BE2C (cell line): ENCODE measurements around the gene GRK2.

ENCODE experiments used
- DNase-seq: peaks from one replicate; pipeline ENCODE4 v3.0.0-alpha.2; 2020
- H3K27me3 ChIP-seq: fragments of 250-450 bp; sonication (Bioruptor Pico); 2 replicates; pipeline ENCODE4 v1.5.1; 2020; ENCODE audit warnings: mild to moderate bottlenecking
- H3K36me3 ChIP-seq: fragments of 250-450 bp; sonication (Bioruptor Pico); 2 replicates; pipeline ENCODE4 v1.5.1; 2020; ENCODE audit warnings: mild to moderate bottlenecking
- H3K4me1 ChIP-seq: fragments of 250-450 bp; sonication (Bioruptor Pico); 2 replicates; pipeline ENCODE4 v1.5.1; 2020
- H3K4me3 ChIP-seq: 2 replicates; pipeline ENCODE4 v1.5.1; 2011; ENCODE audit warnings: low read depth, low read length
- H3K9me3 ChIP-seq: fragments of 250-450 bp; sonication (Bioruptor Pico); 2 replicates; pipeline ENCODE4 v1.5.1; 2020
- TF ChIP-seq, protein P1 (sequence below): IDR thresholded peaks from 2 replicates; pipeline ENCODE4 v1.5.1; 2012; ENCODE audit warnings: mild to moderate bottlenecking, low read depth, low read length

Gene GRK2

DNA sequence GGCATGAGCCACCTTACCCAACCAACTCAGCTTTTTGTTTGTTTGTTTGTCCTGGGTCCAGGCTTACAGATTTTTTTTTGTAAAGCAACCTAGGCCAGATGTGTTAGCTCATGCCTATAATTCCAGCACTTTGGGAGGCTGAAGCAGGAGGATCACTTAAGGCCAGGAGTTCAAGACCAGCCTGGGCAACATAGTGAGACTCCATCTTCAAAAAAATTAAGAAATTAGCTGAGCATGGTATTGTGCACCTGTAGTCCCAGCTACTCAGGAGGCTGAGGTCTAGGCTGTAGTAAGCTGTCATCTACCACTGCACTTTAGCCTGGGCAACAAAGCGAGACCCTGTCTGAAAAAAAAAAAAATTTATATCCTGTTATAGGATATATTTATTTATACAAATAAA, 28.7 kb upstream of the GRK2 start:
- TF ChIP-seq, protein P1, sequence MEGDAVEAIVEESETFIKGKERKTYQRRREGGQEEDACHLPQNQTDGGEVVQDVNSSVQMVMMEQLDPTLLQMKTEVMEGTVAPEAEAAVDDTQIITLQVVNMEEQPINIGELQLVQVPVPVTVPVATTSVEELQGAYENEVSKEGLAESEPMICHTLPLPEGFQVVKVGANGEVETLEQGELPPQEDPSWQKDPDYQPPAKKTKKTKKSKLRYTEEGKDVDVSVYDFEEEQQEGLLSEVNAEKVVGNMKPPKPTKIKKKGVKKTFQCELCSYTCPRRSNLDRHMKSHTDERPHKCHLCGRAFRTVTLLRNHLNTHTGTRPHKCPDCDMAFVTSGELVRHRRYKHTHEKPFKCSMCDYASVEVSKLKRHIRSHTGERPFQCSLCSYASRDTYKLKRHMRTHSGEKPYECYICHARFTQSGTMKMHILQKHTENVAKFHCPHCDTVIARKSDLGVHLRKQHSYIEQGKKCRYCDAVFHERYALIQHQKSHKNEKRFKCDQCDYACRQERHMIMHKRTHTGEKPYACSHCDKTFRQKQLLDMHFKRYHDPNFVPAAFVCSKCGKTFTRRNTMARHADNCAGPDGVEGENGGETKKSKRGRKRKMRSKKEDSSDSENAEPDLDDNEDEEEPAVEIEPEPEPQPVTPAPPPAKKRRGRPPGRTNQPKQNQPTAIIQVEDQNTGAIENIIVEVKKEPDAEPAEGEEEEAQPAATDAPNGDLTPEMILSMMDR, result no peak
- DNase-seq, result no peak
- H3K4me1 ChIP-seq, result peaks cover 7% of the 10 kb centered on the region
- H3K36me3 ChIP-seq, result peaks cover 13% of the 10 kb centered on the region
- no peak overlapping the region for H3K4me3 ChIP-seq
- no peaks in the 10 kb centered on the region for H3K27me3 ChIP-seq
- H3K9me3 ChIP-seq, result no peaks in the 10 kb centered on the region

DNA sequence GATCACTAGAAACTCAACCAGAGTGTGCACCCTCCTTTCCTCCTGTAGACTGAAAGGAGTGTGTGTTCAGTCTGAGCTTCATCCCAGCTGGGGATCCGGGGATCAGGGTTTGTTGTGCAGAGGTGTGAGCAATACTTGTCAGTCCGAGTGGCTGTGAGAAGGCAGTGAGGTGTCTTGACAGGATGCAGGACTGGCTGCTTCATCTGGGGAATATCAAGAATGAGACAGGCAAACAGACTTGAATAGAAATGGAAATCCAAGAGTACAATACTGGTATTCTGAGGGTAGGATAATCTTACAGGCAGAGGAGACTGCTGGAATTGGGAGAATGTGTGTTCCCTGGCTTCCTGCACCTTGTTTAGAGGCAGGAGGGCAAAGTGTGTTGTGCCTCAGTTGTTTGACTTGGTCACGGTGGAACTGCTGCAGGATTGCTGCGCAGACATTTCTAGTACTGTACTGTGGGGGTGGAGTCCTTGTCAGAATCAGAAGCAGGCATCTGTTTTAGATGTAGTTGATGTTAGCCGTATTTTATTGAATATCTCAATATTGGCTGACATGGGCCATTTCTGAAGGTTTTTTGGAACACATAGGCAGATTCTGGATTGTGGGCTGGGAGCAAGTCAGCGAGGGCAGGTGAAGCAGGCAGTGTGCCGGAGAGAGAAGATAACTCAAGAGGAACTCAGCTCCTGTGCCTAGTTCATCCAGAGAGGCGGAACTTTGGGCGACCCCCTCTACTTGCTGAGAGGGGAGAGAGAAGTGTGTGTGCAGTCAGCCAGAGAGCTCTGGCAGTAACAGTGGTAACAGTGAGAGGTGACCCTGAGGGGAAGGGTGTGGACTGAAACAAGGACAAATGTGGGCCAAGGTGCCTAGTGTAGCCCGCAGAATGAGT, 27.1 kb upstream of the GRK2 start:
- no peaks in the 10 kb centered on the region for H3K27me3 ChIP-seq
- H3K36me3 ChIP-seq, result peaks cover 22% of the 10 kb centered on the region
- no peak for DNase-seq
- H3K9me3 ChIP-seq, result no peaks in the 10 kb centered on the region
- TF ChIP-seq, protein P1, result no peak
- peaks cover 9% of the 10 kb centered on the region for H3K4me1 ChIP-seq
- H3K4me3 ChIP-seq, result peak overlapping the region; percentile 47

DNA sequence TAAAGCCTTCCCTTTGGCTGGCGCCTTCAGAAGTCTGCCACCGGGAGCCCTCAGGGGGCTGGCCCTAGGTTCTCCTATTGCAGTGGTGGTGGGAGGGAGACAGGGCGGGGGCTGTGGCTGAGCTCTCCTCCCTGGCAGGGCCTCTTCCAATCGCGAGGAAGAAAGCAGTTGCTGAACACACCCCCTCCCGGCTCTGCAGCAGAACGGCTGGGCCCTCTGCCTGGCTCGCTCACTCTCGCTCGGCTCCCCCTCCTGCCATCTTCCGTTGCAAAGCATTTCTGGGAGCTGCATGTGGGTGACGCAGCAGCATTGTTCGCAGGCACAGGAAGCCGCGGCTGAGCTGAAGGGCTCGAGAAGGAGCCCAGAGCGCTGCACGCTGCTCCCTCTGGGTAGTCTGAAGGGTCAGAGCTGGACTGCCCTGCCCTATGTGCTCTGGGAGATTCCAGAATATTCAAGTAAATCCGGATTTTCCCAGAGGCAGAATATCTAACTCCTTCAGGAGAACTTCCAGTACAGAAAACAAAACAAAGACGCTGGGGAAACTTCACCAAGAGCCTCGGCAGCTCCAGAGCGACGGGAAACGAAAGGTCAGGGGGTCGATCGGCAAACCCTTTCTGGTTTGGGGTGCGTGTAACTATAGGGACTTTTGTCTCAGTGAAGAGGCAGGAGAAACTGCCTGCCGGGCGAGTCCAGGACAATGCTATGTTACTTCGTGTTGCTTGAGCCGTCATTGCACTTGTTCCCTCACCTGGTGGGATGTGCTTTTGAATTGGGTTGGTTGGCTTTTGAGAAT, 26.3 kb upstream of the GRK2 start:
- H3K9me3 ChIP-seq, result no peaks in the 10 kb centered on the region
- H3K36me3 ChIP-seq, result peaks cover 31% of the 10 kb centered on the region
- TF ChIP-seq, protein P1, result 0 out of 2 replicates have a peak, but pooled peaks have one; percentile 4
- DNase-seq, result peak; percentile 99
- peak overlapping the region; percentile 99 for H3K4me3 ChIP-seq
- H3K27me3 ChIP-seq, result no peaks in the 10 kb centered on the region
- peaks cover 9% of the 10 kb centered on the region for H3K4me1 ChIP-seq

DNA sequence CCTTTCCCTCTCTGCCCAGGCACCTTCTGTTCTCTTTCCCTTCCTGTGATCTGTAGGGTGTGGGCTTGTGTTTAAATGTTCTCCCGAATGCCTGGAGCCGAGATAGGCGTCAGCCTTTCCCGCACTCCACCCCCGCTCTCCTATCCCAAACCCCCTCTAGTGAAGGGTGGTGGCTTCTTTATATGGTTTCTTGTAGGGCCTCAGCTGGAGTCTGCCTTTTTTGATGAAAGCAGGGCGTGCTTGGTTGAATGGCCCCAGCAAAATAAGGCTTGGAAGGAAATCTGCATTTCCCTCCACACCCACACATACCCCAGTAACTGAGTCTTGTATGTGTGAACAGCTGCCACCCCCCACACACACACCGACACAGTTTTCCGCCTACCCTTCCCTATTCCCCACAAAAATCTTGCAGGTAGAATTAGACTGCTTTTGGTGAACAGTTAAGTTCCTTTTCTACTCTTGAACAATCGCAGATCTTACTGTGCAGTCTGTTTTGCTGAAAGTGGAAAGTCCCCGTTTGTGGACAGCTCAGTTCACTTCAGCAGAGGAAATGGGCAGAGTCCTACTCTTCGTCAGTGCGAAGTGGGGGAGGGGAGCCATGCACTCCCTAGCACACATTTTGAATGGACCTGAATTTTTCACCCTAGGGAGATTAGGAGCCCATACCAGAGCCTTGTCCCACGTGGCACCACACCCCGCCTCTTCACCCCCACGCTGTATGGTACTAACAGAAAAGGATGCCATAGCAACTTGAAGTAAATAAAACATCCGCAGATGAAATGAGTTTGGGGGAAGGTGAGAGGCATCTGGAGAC, 25.5 kb upstream of the GRK2 start:
- Histone ChIP-seq H3K4me3 (peak overlapping the region; percentile 99), H3K36me3 (peaks cover 39% of the 10 kb centered on the region), H3K4me1 (peaks cover 9% of the 10 kb centered on the region), H3K27me3 (no peaks in the 10 kb centered on the region), H3K9me3 (no peaks in the 10 kb centered on the region)
- DNase-seq, result peak; percentile 73
- TF ChIP-seq, protein P1, result no peak

DNA sequence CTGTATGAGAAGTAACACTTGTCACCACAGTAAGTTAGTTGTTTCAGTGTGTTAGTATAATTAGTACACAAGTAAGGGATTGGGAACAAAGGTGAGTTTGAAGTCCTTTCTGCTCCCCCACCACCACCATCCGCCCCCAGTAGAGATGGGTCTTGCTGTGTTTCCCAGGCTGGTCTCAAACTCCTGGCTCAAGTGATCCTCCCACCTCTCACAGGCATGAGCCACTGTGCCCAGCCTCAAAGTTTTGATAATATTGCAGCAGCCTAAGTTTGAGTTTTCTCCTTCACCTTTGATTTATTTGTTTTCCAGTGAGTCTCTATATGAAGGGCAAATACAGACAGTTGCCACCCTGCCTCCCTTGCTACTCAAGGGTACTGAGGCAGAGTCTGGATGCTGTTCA, 23.7 kb upstream of the GRK2 start:
- TF ChIP-seq, protein P1, result no peak
- Histone ChIP-seq H3K9me3 (no peaks in the 10 kb centered on the region), H3K36me3 (peaks cover 54% of the 10 kb centered on the region), H3K27me3 (no peaks in the 10 kb centered on the region), H3K4me3 (peak overlapping the region; percentile 5; the same call in 1 of the 2 replicates), H3K4me1 (peaks cover 9% of the 10 kb centered on the region)
- no peak for DNase-seq
